ENCODE measurements around the gene STMP1.
"Not testable (repeated sequence)": the region's sequence is repeated elsewhere in the genome, so short reads cannot be mapped to it uniquely, and the experiment has no call there.

Gene STMP1

GRCh38 chr7:135684136-135684535 lies 21.8 kb downstream of the STMP1 start:
- peak overlapping the region; percentile 81 for H3K27ac ChIP-seq
- POLR2A ChIA-PET (ENCODE audit: low non-redundant PET) = no interaction called here

GRCh38 chr7:135684699-135685098 lies 22.4 kb downstream of the STMP1 start:
- no peak for DNase-seq (ENCODE audit: low spot score)
- ChIA-PET POLR2A (ENCODE audit: low non-redundant PET) (no interaction called here), CTCF (no interaction called here)
- H3K27ac ChIP-seq = no peak overlapping the region; the same call in 1 of the 2 replicates
- no peak for TF ChIP-seq CTCF (conservative IDR thresholded peaks at IDR 0.05; ENCODE audit: low read depth)

More at GRCh38 chr7:135684136-135684535, 21.8 kb downstream of the STMP1 start:
- no peak for TF ChIP-seq CTCF (conservative IDR thresholded peaks at IDR 0.05; ENCODE audit: low read depth)
- no peak for DNase-seq (ENCODE audit: low spot score)
- CTCF ChIA-PET = no interaction called here

- DNase-seq (ENCODE audit: low spot score) = no peak
- TF ChIP-seq CTCF (conservative IDR thresholded peaks at IDR 0.05; ENCODE audit: low read depth) = no peak
- H3K27ac ChIP-seq = peak overlapping the region; percentile 38; the same call in 1 of the 2 replicates
- CTCF ChIA-PET = no interaction called here
- POLR2A ChIA-PET (ENCODE audit: low non-redundant PET) = no interaction called here
These were observed 23.2 kb downstream of the STMP1 start for GRCh38 chr7:135685306-135686084.

GRCh38 chr7:135687466-135687865 lies 25.2 kb downstream of the STMP1 start:
- POLR2A ChIA-PET (ENCODE audit: low non-redundant PET) = no interaction called here
- DNase-seq (ENCODE audit: low spot score) = no peak
- CTCF ChIA-PET = no interaction called here
- no peak overlapping the region for H3K27ac ChIP-seq
- TF ChIP-seq CTCF (conservative IDR thresholded peaks at IDR 0.05; ENCODE audit: low read depth) = no peak

DNA sequence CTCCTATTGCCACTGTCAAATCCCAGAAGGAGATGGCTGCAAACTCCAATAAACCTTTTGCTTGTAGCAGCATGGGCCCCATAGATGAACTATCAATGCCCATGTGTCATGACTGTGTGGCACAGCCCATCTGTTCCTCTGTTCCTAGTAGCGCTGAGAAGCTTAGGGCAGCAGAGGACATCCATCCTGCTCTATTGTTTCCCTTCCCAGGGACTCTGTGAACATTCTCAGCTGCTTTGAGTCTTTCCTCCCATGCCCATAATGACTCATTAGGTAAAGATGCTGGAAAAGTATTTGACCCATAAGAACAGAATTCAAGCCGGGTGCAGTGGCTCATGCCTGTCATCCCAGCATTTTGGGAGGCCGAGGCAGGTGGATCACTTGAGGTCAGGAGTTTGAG lies 28.3 kb downstream of the STMP1 start:
- no peak for DNase-seq (ENCODE audit: low spot score)
- no peak for TF ChIP-seq CTCF (conservative IDR thresholded peaks at IDR 0.05; ENCODE audit: low read depth)
- CTCF ChIA-PET = no interaction called here
- no peak overlapping the region for H3K27ac ChIP-seq
- POLR2A ChIA-PET (ENCODE audit: low non-redundant PET) = no interaction called here

DNA sequence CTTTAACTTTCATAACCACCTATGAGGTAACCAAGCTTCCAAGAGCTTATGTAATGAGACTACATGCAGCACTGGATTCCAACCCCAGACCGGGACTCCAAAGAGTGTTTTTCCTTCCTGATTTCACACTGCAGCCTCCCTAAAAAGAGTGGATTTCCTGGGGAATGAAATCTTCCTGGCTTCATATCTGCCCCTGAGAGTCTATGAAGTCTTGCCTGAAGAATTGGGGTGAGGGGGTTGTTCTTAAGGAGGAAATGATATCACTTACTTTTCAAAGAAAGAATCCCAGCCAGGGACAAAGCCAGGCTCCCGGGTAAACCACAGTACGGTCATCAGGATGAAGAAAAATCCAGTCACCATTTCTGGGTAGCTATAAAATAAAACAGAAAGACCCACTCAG lies 29.7 kb downstream of the STMP1 start:
- no peak for DNase-seq (ENCODE audit: low spot score)
- POLR2A ChIA-PET (ENCODE audit: low non-redundant PET) = interaction anchor here (0.5 kb wide), 1 partner anchor 29 kb away, joined by 5 read pairs; the partner anchor contains the start of gene STMP1
- TF ChIP-seq CTCF (conservative IDR thresholded peaks at IDR 0.05; ENCODE audit: low read depth) = no peak
- H3K27ac ChIP-seq = no peak overlapping the region
- CTCF ChIA-PET = interaction anchor here (0.6 kb wide), 1 partner anchor 394 kb away, joined by 5 read pairs; no protein-coding TSS in a partner anchor

DNA sequence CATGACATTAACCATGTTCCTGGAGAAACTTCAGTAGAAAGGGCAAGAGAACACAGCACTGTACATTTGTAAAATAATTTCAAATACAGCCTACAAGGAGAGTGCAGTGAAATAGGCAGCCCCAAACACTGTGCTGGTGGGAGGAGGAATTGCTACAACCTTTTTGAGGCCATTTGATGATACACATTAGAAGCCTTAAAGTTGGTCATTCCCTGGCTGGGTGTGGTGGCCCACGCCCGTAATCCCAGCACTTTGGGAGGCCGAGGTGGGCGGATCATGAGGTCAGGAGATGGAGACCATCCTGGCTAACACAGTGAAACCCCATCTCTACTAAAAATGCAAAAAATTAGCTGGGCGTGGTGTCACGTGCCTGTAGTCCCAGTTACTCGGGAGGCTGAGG lies 30.3 kb downstream of the STMP1 start:
- H3K27ac ChIP-seq; DNase-seq (ENCODE audit: low spot score); POLR2A ChIA-PET (ENCODE audit: low non-redundant PET); CTCF ChIA-PET: not testable (repeated sequence)

Measured in RWPE1 (cell line).